ENCODE results near the gene HDHD3.
A peak's percentile ranks its signal among the peaks of the same experiment; 100 is the strongest.

The HDHD3 gene

GRCh38 chr9:113361304-113362018 is 15.3 kb downstream of the HDHD3 start:
- DNase-seq = no peak

GRCh38 chr9:113360242-113360842 is 16.4 kb downstream of the HDHD3 start:
- no peak for DNase-seq

DNA sequence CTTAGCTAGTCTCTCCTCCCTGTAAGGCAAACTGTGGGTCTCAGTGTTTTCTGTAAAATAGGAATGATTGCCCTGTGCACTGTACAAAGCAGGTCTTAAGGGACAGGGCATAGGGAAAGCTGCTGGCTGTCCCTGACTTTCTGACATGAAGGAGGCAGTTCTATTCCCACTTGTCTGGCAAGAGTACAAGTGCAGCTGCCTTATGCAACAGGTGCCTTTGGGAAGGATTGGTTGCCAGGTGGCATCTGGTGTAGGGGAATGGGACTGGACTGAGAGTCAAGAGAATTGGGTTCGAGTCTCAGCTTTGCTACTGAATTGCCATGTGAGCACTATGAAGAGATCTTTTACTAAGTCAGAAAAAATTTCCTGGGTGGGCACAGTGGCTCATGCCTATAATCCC is 17.4 kb downstream of the HDHD3 start:
- no peak for DNase-seq

DNA sequence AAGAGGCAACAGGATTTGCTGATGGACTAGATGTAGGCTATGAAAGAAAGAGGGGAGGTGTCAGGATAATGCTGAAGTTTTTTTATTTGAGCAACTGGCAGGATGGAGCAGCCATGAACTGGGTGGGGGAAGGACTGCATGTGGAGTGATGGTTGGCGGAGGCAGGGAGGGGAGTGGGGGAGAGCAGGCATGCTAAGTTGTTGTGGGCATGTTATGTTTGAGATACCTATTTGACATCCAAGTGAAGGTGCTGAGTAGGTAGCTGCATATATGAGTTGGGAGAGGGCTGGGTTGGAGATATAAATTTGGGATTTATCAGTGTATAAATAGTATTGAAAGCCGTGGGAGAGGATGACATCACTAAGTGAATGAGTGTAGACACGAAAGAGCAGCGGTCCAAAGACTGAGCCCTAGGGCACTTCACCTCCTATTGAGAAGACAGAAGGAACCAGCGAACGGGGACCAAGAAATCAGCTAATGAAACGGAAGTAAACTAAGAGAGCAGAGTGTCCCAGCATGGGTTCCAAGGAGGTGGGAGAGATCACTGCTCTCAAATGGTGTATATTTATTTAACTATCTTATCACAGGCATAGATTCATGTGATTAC is 20.0 kb downstream of the HDHD3 start:
- DNase-seq = no peak

DNA sequence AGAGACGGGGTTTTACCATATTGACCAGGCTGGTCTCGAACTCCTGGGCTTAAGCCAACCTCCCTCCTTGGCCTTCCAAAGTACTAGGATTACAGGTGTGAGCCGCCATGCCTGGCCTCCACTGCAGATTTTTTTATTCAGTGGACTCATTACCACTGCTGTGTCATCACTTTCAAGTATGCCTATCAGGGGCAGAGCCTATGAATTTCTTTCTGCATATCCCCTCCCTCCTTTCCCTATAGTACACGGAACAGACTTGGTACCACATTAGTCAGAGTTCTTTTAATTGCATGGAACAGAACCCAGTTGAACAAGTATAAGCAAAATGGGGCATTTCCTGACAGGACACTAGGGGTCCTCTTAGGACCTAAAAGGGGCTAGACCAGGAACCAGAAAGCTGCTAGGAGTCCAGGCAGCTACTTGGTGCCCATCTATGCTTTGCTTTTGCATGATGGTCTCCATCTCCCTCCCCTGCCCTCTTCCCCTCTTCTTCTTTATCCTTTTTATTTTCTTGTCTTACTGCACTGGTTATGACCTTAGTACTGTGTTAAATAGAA is 21.7 kb downstream of the HDHD3 start:
- no peak for DNase-seq

DNA sequence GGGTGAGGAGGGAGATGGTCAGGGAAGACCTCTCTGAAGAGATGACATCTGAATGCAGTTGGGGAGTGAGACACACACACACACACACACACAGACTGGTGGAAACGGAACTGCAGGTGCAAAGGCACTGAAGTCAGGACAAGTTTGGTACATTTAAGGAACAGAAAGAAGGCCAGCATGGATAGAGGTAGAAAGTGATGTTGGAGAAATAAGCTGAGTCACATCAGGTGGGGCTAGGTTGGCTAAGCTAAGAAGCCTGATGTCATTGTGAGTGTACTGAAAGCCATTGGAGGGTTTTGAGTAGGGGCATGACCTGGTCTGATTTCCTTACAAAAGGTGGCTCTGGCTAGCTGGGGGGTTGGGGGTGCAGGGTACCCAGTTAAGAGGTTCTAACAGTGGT is 24.4 kb downstream of the HDHD3 start:
- DNase-seq = no peak

DNA sequence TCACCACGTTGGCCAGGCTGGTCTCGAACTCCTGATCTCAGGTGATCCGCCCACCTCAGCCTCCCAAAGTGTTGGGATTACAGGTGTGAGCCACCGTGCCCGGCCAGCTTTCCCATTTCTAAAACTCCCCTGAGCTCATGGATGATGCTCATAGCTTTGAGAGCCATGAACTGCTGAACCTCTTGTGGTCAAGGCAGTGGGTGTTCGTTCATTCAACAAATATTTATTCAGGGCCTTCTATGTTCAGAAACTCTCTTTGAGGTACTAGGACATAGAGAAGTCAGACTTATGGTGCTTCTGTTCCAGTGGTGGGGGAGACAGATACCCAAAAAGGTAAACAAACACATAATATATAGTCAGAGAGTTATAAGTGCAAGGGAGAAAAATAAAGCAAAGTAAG is 24.8 kb downstream of the HDHD3 start:
- no peak for DNase-seq

GRCh38 chr9:113350937-113351336 is 25.8 kb downstream of the HDHD3 start:
- no peak for DNase-seq

GRCh38 chr9:113350107-113350661 is 26.6 kb downstream of the HDHD3 start:
- DNase-seq = no peak

DNA sequence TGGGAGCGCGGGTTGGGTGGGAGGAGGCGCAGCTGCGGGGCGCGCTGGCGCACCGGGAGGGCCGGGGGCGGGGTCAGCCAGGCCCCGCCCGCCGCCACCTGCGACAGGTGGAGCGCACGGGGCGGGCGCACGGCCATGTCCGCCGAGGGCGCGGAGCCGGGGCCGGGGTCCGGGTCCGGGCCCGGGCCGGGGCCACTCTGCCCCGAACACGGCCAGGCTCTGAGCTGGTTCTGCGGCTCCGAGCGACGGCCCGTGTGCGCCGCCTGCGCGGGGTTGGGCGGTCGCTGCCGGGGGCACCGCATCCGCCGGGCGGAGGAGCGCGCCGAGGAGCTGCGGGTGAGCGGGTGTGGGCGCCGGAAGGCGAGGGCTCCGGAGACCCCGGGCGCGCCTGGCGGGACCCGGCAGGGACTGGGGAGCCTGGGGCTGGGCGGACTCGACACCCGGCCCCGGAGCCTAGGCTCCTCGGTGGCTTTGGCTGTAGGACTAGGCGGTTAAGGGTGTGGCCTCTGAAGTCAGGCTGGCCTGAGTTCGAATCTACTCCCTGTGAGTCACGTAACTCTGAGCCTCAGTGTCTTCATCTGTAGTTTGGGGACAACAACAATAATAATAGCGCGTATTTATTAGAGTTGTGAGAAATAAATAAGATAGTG is 27.2 kb downstream of the HDHD3 start, which contains the start of gene BSPRY:
Gene BSPRY, plus strand, starts transcription at position 97 of the 650 bp plus-strand sequence. Its CDS starts 39 bp downstream, at position 136.
- DNase-seq = peak in 1 of 2 experiments; percentile 31

- DNase-seq = no peak
Measured at GRCh38 chr9:113349066-113349444, 27.7 kb downstream of the HDHD3 start.

GRCh38 chr9:113348437-113348836 is 28.3 kb downstream of the HDHD3 start:
- no peak for DNase-seq

DNA sequence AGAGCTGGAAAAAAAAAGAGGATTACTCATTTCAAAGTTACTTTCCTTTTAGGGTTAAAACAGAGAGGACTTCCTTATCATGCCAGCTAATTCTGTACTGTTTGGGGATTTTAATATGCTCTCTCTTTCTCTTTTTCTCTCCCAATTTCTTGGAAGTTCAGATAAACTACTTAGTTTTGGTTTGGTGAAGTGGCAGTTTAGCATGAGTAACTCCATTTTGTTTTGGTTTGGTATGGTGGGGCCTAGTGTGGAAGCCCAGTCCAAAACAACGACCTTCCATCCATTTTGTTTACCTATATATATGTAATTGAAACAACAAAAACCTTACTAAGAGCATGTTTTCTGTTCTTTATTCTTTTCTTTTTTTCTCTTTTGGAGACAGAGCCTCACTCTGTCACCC is 31.1 kb downstream of the HDHD3 start:
- DNase-seq = no peak

DNA sequence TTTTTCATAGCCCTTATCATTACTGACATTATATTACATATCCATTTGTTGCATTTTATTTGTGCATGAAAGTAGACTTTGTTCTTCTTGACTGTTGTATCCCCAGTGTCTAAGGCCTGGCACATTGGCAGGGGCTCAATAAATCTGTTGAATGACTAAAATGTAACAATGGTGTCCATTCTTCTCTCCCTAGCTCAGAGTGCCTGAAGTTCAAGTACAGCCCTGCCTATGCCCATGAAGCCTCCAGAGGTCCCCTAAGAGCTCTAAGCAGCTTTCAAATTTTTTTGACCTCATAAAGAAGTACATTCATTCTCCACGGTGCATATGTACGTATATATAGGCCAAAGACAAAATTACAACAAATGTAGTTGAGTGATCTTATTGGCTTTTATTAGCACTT is 31.6 kb downstream of the HDHD3 start:
- no peak for DNase-seq

- DNase-seq = no peak
Measured at GRCh38 chr9:113343732-113344231, 33.0 kb downstream of the HDHD3 start.

DNA sequence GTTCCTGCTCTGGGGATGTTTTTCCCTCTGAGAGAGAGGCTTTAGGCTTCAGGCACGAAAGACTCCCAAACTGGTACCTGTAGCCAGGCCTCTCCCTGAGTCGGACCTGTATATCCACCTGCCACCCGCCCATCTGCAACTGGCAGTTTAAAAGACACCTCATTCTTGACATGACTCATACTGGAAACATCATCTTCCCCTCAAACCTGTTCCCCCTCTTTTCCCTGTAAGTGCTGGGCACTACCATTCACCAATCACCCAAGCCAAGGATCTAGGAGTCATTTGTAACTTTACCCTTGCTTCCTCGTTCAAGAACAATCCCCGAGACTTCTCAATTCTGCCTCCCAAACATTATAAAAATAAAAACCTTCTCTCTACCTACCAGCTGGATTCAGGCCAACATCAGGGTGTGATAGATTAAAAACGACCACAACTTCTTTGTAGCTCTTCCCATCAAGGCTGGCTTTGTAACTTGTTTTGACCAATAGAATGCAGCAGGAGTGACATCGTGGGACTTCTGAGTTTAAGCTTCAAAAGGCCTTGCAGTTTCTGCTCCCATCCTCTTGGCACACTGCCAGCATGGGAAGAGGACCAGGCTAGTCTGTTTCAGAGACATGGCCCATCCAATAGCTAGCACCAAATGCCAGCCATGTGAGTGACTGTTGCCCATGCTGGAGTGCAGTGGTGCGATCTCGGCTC is 34.9 kb downstream of the HDHD3 start:
- DNase-seq = no peak

- DNase-seq = peak; percentile 61 to 82
Measured at GRCh38 chr9:113340011-113340699, 36.6 kb downstream of the HDHD3 start, which contains the start of gene WDR31. Gene WDR31 (minus strand): TSS chr9:113340275. CDS start chr9:113332022, 8,253 bp downstream.

DNA sequence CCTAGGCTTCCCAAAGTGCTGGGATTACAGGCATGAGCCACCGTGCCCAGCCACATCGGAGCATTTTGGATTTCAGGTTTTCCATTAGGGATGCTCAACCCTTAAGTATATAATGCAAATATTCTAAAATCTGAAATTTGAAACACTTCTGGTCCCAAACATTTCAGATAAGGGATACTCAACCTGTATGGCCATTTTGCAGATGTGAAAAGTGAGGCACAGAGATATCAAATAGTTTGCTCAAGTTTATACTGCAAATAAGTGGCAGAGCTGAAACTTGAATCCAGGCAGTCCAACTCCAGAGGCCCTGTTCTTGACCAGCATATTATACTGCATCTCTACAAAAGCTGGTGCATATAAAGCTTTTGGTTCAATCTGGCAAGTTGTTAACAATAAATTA is 39.1 kb downstream of the HDHD3 start:
- DNase-seq = no peak

DNA sequence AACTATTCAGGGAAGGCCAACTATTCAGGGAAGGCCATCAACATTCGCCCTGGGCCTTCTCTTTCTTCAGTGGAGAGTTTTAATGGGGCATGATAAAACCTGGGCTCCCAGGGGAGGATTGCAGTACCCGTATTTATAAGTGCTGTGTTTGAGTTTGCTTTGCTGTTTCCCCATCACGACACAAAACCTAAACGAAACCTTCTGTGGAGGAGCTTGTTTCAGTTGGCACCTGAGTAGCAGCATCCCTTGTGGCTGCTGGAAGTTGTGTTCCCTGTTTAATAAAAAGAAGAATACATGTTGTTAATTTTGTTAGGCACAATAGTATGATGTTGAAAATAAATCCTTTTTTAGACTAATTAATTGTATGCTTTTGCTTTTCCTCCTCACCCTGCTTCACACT is 45.0 kb downstream of the HDHD3 start:
- no peak for DNase-seq

- DNase-seq = no peak
Measured at GRCh38 chr9:113328045-113328782, 48.6 kb downstream of the HDHD3 start.

- no peak for DNase-seq
Measured at GRCh38 chr9:113326230-113326629, 50.6 kb downstream of the HDHD3 start.

Data from NCI-H1930 (cell line).